GM18868 (cell line): ENCODE measurements around the gene CCDC171.
"Not testable (repeated sequence)": the region's sequence is repeated elsewhere in the genome, so short reads cannot be mapped to it uniquely, and the experiment has no call there.

Source experiments
- ATAC-seq: cut with Tn5 transposase; IDR thresholded peaks from one replicate; pipeline ENCODE4 v1.9.1; 2021; ENCODE audit warnings: mild to moderate bottlenecking, moderate library complexity; ENCODE audit not compliant: unreplicated experiment

The CCDC171 gene

GRCh38 chr9:15549611-15550010 is 3.2 kb upstream of the CCDC171 start:
- no peak for ATAC-seq

GRCh38 chr9:15553528-15553898 is 670 bp downstream of the CCDC171 start:
- peak; percentile 25 for ATAC-seq

- ATAC-seq: no peak
Measured at GRCh38 chr9:15570769-15571168, 17.9 kb downstream of the CCDC171 start.

GRCh38 chr9:15572200-15572770 is 19.4 kb downstream of the CCDC171 start:
- ATAC-seq: no peak

GRCh38 chr9:15576350-15577050 is 23.7 kb downstream of the CCDC171 start:
- no peak for ATAC-seq

GRCh38 chr9:15578714-15579113 is 25.9 kb downstream of the CCDC171 start:
- ATAC-seq: no peak

- ATAC-seq: no peak
Measured at GRCh38 chr9:15584379-15584778, 31.5 kb downstream of the CCDC171 start.

GRCh38 chr9:15592317-15592716 is 39.5 kb downstream of the CCDC171 start:
- ATAC-seq: peak; percentile 53

GRCh38 chr9:15592940-15593339 is 40.1 kb downstream of the CCDC171 start:
- ATAC-seq: peak; percentile 54

GRCh38 chr9:15600666-15601330 is 48.0 kb downstream of the CCDC171 start:
- ATAC-seq: not testable (repeated sequence)

GRCh38 chr9:15606643-15607472 is 54.0 kb downstream of the CCDC171 start:
- no peak for ATAC-seq

- peak; percentile 78 for ATAC-seq
Measured at GRCh38 chr9:15612962-15613361, 60.1 kb downstream of the CCDC171 start.

- no peak for ATAC-seq
Measured at GRCh38 chr9:15617782-15618181, 64.9 kb downstream of the CCDC171 start.

GRCh38 chr9:15618540-15619331 is 65.9 kb downstream of the CCDC171 start:
- ATAC-seq: no peak

GRCh38 chr9:15622318-15622971 is 69.6 kb downstream of the CCDC171 start:
- no peak for ATAC-seq

- no peak for ATAC-seq
Measured at GRCh38 chr9:15635752-15636151, 82.9 kb downstream of the CCDC171 start.

- no peak for ATAC-seq
Measured at GRCh38 chr9:15640121-15640520, 87.3 kb downstream of the CCDC171 start.

GRCh38 chr9:15641291-15641690 is 88.4 kb downstream of the CCDC171 start:
- ATAC-seq: no peak

GRCh38 chr9:15642369-15642962 is 89.6 kb downstream of the CCDC171 start:
- no peak for ATAC-seq

GRCh38 chr9:15670246-15670645 is 117.4 kb downstream of the CCDC171 start:
- peak; percentile 66 for ATAC-seq
